Activated naive CD4-positive, alpha-beta T cell treated with anti-CD3 and anti-CD28 coated beads, Interleukin-2, amount 10 ng/mL, durations not matched to agents 7 days and 5 days (primary cell): ENCODE data around the gene EIF3C.
"Not testable (repeated sequence)": the region's sequence is repeated elsewhere in the genome, so short reads cannot be mapped to it uniquely, and the experiment has no call there.

Source experiments
- CTCF ChIA-PET: fragments of 350-600 bp; sonication (Branson Sonifier 250); formaldehyde crosslinking; loops from one replicate; lab custom pipeline; 2021; ENCODE audit warnings: antibody characterized with exemption; lab: Charles Lee
- DNase-seq: peaks from one replicate; pipeline ENCODE4 v3.0.0-alpha.2; 2020
- H3K27ac Mint-ChIP-seq: one replicate; pipeline ENCODE4 v1.8.0; 2021; ENCODE audit warnings: mild to moderate bottlenecking, moderate library complexity, mixed read lengths
- H3K27me3 Mint-ChIP-seq: one replicate; pipeline ENCODE4 v1.8.0; 2021; ENCODE audit warnings: mild to moderate bottlenecking, mixed read lengths
- H3K36me3 Mint-ChIP-seq: one replicate; pipeline ENCODE4 v1.8.0; 2021; ENCODE audit warnings: mixed read lengths
- H3K4me1 Mint-ChIP-seq: one replicate; pipeline ENCODE4 v1.8.0; 2021; ENCODE audit warnings: mixed read lengths
- H3K4me3 Mint-ChIP-seq: one replicate; pipeline ENCODE4 v1.8.0; 2021; ENCODE audit warnings: mild to moderate bottlenecking, moderate library complexity, mixed read lengths
- H3K9me3 Mint-ChIP-seq: one replicate; pipeline ENCODE4 v1.8.0; 2021; ENCODE audit warnings: mixed read lengths

EIF3C gene, protein sequence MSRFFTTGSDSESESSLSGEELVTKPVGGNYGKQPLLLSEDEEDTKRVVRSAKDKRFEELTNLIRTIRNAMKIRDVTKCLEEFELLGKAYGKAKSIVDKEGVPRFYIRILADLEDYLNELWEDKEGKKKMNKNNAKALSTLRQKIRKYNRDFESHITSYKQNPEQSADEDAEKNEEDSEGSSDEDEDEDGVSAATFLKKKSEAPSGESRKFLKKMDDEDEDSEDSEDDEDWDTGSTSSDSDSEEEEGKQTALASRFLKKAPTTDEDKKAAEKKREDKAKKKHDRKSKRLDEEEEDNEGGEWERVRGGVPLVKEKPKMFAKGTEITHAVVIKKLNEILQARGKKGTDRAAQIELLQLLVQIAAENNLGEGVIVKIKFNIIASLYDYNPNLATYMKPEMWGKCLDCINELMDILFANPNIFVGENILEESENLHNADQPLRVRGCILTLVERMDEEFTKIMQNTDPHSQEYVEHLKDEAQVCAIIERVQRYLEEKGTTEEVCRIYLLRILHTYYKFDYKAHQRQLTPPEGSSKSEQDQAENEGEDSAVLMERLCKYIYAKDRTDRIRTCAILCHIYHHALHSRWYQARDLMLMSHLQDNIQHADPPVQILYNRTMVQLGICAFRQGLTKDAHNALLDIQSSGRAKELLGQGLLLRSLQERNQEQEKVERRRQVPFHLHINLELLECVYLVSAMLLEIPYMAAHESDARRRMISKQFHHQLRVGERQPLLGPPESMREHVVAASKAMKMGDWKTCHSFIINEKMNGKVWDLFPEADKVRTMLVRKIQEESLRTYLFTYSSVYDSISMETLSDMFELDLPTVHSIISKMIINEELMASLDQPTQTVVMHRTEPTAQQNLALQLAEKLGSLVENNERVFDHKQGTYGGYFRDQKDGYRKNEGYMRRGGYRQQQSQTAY

DNA sequence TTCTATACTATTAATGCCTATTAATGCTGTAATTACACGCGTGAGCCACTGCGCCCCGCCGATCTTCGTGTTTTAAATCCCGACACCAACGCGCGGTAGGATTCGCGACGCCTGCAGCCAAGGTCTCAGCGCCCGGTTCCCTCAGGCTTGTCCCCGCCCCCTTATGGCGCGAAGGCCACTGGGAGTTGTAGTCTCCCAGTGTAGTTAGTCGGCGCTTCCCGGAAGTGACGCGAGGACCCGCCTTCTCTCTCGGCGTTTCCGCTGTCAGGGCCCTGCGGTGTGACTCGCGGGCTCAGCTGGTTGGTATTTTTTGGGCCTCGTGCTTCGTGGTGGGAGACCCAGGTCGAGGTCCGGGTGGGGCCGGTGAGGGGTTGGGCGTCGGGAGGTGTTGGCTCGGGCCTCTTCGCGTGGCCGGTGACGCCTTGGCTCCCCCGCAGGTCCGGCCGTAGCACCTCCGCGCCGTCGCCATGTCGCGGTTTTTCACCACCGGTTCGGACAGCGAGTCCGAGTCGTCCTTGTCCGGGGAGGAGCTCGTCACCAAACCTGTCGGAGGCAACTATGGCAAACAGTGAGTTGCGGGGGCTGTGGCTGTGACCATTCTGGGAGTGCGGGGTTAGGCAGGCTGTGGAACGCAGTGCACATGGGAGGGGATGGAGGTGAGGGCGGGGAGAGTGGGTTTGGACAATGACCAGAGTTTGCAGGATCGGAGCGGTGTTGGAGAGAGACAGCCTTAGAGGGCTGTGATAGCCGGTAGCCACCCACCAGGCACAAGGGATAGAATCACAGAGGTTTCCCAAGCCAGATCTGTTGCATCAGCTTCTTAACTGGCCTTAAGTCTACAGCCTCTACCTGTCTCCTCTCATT is at the start of gene EIF3C:
Gene EIF3C (plus strand): TSS at position 245 of the 864 bp plus-strand sequence. CDS start 223 bp downstream, at position 468.
- H3K4me3 Mint-ChIP-seq, H3K9me3 Mint-ChIP-seq, H3K27ac Mint-ChIP-seq, H3K27me3 Mint-ChIP-seq, CTCF ChIA-PET, DNase-seq, H3K36me3 Mint-ChIP-seq, H3K4me1 Mint-ChIP-seq: not testable (repeated sequence)

GRCh38 chr16:28666264-28666663 is 45.0 kb upstream of the EIF3C start:
- H3K27me3 Mint-ChIP-seq, CTCF ChIA-PET: not testable (repeated sequence)

GRCh38 chr16:28667480-28667879 is 43.8 kb upstream of the EIF3C start:
- DNase-seq, H3K4me1 Mint-ChIP-seq, H3K27ac Mint-ChIP-seq, H3K4me3 Mint-ChIP-seq, H3K36me3 Mint-ChIP-seq, CTCF ChIA-PET, H3K27me3 Mint-ChIP-seq, H3K9me3 Mint-ChIP-seq: not testable (repeated sequence)

More at GRCh38 chr16:28666264-28666663, 45.0 kb upstream of the EIF3C start:
- H3K9me3 Mint-ChIP-seq, H3K36me3 Mint-ChIP-seq, DNase-seq, H3K27ac Mint-ChIP-seq, H3K4me1 Mint-ChIP-seq, H3K4me3 Mint-ChIP-seq: not testable (repeated sequence)

DNA sequence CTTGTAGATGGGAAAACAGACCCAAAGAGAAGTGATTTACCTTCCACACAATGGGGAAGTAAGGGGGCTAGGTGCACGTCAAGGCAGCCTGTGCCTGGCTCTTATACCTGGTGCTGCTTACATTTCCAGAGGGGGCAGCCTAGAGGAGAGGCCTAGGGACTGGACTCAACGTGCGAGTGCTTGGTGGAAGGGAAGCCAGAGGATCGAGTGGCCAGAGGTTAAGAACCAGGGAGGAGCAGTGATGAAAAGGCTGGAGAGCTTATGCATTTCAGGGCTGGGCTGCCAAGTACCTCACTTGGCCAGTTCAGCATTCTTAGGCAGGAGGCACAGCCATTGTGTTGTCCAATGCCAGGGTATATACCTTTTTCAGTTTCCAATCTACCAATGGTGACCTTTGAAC is 43.1 kb upstream of the EIF3C start:
- DNase-seq, H3K4me1 Mint-ChIP-seq, H3K27ac Mint-ChIP-seq, H3K36me3 Mint-ChIP-seq, H3K27me3 Mint-ChIP-seq, CTCF ChIA-PET, H3K4me3 Mint-ChIP-seq, H3K9me3 Mint-ChIP-seq: not testable (repeated sequence)

DNA sequence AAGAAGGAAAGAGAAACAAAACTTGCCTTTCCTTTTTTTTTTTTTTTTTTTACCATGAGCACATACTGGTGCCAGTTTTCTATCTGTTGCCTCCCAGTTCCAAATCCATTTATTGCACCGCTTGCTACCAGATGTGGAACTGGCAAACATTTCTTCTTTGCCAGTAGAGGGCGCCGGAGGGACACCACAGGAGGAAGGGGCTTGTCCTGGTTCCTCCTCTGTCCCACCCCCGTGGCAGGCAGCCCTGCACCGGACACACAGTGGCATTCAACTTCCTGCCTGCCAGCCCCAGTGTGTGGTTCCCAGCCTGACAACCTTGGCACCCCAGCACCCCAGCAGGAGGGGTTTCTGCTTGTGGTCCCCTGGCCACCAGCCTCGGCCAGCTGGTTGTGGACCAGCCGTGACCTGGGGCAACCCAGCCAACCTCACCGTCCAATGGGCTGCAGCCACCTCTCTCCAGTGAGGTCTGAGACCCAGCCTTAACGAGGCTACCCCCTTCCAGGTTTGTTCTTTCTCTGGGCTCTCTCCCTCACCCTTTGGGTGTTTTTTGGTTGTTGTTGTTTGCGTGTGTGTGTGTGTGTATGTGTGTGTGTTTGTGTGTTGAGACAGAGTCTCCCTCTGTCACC is 22.8 kb upstream of the EIF3C start:
- CTCF ChIA-PET, H3K36me3 Mint-ChIP-seq, H3K4me3 Mint-ChIP-seq, H3K9me3 Mint-ChIP-seq, H3K4me1 Mint-ChIP-seq, H3K27ac Mint-ChIP-seq, DNase-seq, H3K27me3 Mint-ChIP-seq: not testable (repeated sequence)

DNA sequence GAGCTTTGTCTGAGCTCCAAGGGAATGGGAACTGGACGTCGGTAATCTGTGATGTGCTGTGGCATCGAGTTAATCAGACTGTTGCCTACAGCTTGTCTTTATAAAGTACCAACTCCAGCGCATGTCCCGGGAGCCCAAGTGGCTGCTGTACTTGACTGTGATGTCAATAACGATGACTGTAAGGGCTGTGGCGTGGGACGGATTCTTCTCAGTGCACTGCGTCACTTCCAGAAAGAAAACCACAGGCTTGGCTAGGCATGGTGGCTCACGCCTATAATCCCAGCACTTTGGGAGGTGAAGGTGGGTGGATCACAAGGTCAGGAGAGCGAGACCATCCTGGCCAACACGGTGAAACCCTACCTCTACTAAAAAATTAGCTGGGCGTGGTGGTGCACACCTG is 21.8 kb upstream of the EIF3C start:
- DNase-seq, H3K27ac Mint-ChIP-seq, H3K27me3 Mint-ChIP-seq, H3K4me3 Mint-ChIP-seq, H3K4me1 Mint-ChIP-seq, CTCF ChIA-PET, H3K36me3 Mint-ChIP-seq, H3K9me3 Mint-ChIP-seq: not testable (repeated sequence)

DNA sequence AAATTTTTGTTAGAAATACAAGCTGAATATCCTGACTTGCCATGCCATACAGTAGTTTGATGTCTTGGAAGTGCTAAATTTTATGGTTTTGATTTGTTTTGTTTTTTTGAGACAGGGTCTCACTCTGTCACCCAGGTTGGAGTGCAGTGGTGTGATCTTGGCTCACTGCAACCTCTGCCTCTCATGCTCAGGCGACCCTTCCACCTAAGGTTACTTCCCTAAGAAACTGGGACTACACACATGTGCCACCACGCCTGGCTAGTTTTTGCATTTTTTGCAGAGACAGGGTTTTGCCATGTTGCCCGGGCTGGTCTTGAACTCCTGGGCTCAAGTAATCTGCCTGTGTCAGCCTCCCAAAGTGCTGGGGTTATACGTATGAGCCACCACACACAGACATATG is 19.5 kb upstream of the EIF3C start:
- DNase-seq, CTCF ChIA-PET, H3K36me3 Mint-ChIP-seq, H3K27ac Mint-ChIP-seq, H3K27me3 Mint-ChIP-seq, H3K4me3 Mint-ChIP-seq, H3K4me1 Mint-ChIP-seq, H3K9me3 Mint-ChIP-seq: not testable (repeated sequence)

- H3K9me3 Mint-ChIP-seq, H3K4me3 Mint-ChIP-seq, H3K4me1 Mint-ChIP-seq, H3K36me3 Mint-ChIP-seq, CTCF ChIA-PET, H3K27me3 Mint-ChIP-seq, H3K27ac Mint-ChIP-seq, DNase-seq: not testable (repeated sequence)
Measured at GRCh38 chr16:28693257-28693950, 17.9 kb upstream of the EIF3C start.

DNA sequence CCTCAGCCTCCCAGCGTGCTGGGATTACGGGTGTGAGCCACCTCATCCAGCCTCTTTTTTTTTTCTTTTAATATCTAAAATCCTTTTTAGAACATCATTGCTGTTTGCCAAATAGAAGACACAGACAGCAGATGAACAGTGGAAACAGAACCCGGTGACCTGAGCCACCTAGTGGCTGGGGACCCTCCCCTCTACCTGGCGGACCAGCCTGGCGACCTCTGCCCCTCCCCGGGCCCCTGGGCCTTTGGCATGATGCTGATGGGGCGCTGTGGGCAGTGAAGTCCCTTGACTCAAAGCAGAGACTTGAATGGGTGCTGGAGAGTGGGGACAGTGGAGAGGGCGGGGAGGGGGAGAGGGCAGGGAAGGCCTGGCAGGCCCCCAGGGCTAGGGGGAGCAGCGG is 11.5 kb upstream of the EIF3C start:
- H3K36me3 Mint-ChIP-seq, CTCF ChIA-PET, H3K27me3 Mint-ChIP-seq, H3K4me1 Mint-ChIP-seq, DNase-seq, H3K9me3 Mint-ChIP-seq, H3K27ac Mint-ChIP-seq, H3K4me3 Mint-ChIP-seq: not testable (repeated sequence)

GRCh38 chr16:28700349-28700748 is 10.9 kb upstream of the EIF3C start:
- H3K27ac Mint-ChIP-seq, H3K9me3 Mint-ChIP-seq, H3K27me3 Mint-ChIP-seq, CTCF ChIA-PET, H3K36me3 Mint-ChIP-seq, DNase-seq, H3K4me3 Mint-ChIP-seq, H3K4me1 Mint-ChIP-seq: not testable (repeated sequence)

DNA sequence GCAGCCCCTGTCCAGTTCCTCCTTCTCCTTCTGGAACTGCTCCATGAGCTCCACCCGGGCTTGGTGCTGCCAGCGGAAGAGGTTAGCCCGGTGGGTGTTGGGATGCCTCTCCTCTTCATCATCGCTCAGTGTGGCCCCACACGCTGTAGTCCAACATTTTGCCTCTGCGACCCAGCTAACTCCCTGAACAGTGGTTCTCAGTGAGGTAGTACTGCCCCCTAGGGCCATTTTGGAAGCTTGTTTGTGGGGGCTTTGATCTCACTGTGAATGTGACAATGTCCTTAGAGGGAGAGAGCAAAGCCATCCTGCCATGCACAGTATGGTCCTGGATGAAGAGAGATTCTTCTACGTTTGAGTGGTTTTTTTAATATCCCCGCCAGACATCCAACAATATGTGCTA is 9.9 kb upstream of the EIF3C start:
- H3K4me1 Mint-ChIP-seq, CTCF ChIA-PET: not testable (repeated sequence)

GRCh38 chr16:28704246-28704645 is 7.0 kb upstream of the EIF3C start:
- not testable (repeated sequence) for H3K4me1 Mint-ChIP-seq

More for the DNA sequence above, 9.9 kb upstream of the EIF3C start:
- H3K27me3 Mint-ChIP-seq, H3K4me3 Mint-ChIP-seq, H3K9me3 Mint-ChIP-seq, H3K36me3 Mint-ChIP-seq, DNase-seq, H3K27ac Mint-ChIP-seq: not testable (repeated sequence)

GRCh38 chr16:28722852-28723650 is 11.8 kb downstream of the EIF3C start:
- H3K27ac Mint-ChIP-seq, H3K9me3 Mint-ChIP-seq, H3K36me3 Mint-ChIP-seq, H3K4me1 Mint-ChIP-seq, DNase-seq, H3K4me3 Mint-ChIP-seq, H3K27me3 Mint-ChIP-seq, CTCF ChIA-PET: not testable (repeated sequence)

More at GRCh38 chr16:28704246-28704645, 7.0 kb upstream of the EIF3C start:
- H3K27ac Mint-ChIP-seq, DNase-seq, H3K27me3 Mint-ChIP-seq, CTCF ChIA-PET, H3K9me3 Mint-ChIP-seq, H3K36me3 Mint-ChIP-seq, H3K4me3 Mint-ChIP-seq: not testable (repeated sequence)
